Left lung (tissue), 10 donors: Measurements from ENCODE around the gene SUSD6. TPM values are rescaled to one million over a fixed set of nuclear protein-coding genes. Genes with fewer than 3 reads are reported as not detected.
A peak's percentile ranks its signal among the peaks of the same experiment; 100 is the strongest.

Experiments
- ATAC-seq: fragments of 200-7000 bp; cut with Tn5 transposase; one replicate; pipeline ENCODE4 v1.9.1; 2020; ENCODE audit warnings: moderate library complexity
- DNase-seq, 4 donors: peaks; one replicate each; pipeline ENCODE4 v3.0.0-alpha.2; 2013 to 2020
- H3K27ac ChIP-seq, 2 donors: fragments of 200-600 bp; sonication (generic) in 1 of 2; one replicate each; pipeline versions ENCODE4 v1.5.0 to v1.8.0; 2020 to 2021
- H3K27me3 ChIP-seq, 2 donors: fragments of 200-600 bp; sonication (generic) in 1 of 2; one replicate each; pipeline versions ENCODE4 v1.5.0 to v1.8.0; 2020 to 2021
- H3K36me3 ChIP-seq, 2 donors: fragments of 200-600 bp; sonication (generic) in 1 of 2; one replicate each; pipeline versions ENCODE4 v1.5.0 to v1.8.0; 2020 to 2021
- H3K4me1 ChIP-seq, 2 donors: fragments of 200-600 bp; one replicate each; pipeline ENCODE4 v1.8.0; 2021
- H3K4me3 ChIP-seq, 2 donors: fragments of 200-600 bp; sonication (generic) in 1 of 2; one replicate each; pipeline versions ENCODE4 v1.5.0 to v1.8.0; 2020 to 2021; ENCODE audit warnings: mild to moderate bottlenecking in 1 of 2
- H3K9me3 ChIP-seq, 2 donors: fragments of 200-600 bp; sonication (generic) in 1 of 2; one replicate each; pipeline versions ENCODE4 v1.5.0 to v1.8.0; 2020 to 2021
- intact Hi-C, 2 donors: fragments of 100-400 bp; cut with DNase I; formaldehyde crosslinking; loops; one replicate each; pipeline versions ENCODE4 v1.11.2 to v1.14.2; 2022
- polyA plus RNA-seq, 6 donors: library from polyadenylated mRNA; unstranded; fragments of 120-200 nt; gene quantifications; one replicate each; pipeline ENCODE4 v1.2.1, GENCODE V29; 2013; ENCODE audit not compliant: insufficient read length in 6 of 6
- total RNA-seq, 2 donors: library from RNA; stranded (reverse); fragmentation: NEBNext Ultra II Directional; extraction: Animal tissue kit (Norgen Biotek cat#: 25700); gene quantifications; one replicate each; pipeline ENCODE4 v1.2.1, GENCODE V29; 2021
- TF ChIP-seq, protein P1 (sequence below), 2 donors: fragments of 200-600 bp; sonication (generic) in 1 of 2; IDR thresholded peaks; one replicate each; pipeline versions ENCODE4 v1.5.0 to v1.8.0; 2021; ENCODE audit warnings: antibody characterized with exemption in 2 of 2
- donor health status: DM: no; HTN: yes; CAD: no.
- donor health status: DM: no; HTN: no; CAD: no.

The SUSD6 gene
- total and polyA plus RNA-seq, 8 donors, result 27.7 to 77.4 (median 31.3) TPM

DNA sequence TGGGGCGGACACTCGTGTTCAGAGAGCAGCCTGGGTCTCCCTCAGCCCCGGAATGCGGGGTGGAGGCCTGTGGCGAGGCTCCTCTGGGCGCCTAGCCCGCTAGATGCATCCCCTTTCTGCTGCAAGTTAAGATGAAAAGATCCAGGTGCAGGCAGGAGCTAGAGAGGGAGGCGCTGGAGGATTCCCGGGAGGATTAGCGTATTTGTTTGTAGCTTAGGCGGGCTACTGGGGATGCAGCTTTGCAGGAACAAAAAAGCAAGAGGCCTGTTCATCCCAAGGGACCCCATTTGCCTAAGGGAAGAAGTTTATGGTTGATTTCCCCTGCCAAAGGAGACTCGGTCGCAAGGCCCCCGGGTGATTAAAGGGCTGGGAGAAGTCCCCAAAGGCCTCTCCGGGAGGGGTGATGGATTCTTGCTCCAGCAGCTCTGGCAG lies 37.5 kb upstream of the SUSD6 start:
- intact Hi-C loops, result no loop called here
- Histone ChIP-seq H3K27ac (no peak overlapping the region), H3K9me3 (no peaks in the 10 kb centered on the region), H3K4me1 (peaks cover 19 to 38% of the 10 kb centered on the region in 2 donors), H3K27me3 (peaks cover 63 to 97% of the 10 kb centered on the region in 2 donors), H3K36me3 (no peaks in the 10 kb centered on the region), H3K4me3 (no peak overlapping the region)
- TF ChIP-seq, protein P1, sequence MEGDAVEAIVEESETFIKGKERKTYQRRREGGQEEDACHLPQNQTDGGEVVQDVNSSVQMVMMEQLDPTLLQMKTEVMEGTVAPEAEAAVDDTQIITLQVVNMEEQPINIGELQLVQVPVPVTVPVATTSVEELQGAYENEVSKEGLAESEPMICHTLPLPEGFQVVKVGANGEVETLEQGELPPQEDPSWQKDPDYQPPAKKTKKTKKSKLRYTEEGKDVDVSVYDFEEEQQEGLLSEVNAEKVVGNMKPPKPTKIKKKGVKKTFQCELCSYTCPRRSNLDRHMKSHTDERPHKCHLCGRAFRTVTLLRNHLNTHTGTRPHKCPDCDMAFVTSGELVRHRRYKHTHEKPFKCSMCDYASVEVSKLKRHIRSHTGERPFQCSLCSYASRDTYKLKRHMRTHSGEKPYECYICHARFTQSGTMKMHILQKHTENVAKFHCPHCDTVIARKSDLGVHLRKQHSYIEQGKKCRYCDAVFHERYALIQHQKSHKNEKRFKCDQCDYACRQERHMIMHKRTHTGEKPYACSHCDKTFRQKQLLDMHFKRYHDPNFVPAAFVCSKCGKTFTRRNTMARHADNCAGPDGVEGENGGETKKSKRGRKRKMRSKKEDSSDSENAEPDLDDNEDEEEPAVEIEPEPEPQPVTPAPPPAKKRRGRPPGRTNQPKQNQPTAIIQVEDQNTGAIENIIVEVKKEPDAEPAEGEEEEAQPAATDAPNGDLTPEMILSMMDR (IDR thresholded peaks at IDR 0.05), result no peak
- ATAC-seq, result no peak
- no peak for DNase-seq

DNA sequence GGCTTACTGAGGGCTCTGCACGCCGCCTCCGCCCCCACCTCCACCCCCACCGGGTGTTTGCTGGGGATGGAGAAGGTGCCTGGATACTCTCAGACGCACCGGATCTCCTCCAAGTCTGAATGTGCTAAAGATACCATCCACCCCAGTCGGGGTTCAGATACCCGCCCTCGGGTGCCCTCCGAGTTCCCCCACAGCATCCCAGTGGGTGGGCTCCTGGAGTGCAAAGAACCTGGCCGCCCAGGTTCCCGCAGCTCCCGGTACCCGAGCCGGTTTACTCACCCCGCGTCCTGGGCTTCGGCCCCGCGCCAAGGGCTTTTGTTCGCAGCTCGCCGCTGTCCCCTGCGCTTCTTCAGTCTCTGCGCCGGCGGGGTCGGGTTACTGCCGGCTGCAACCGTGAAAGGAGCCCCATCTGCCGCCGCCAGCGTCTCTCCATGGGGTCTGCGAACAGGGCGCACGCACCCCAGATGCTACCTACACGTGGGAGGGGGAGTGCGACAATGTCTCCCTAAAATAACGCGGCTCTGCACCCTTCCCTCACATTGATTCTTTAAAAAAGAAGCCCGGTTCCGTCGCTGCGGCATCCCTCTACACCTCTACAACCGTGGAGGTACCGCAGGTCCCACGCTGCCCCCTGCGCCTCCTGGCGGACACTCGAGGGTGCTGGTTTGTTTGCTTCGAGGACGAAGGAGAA lies 37.0 kb upstream of the SUSD6 start, which contains the start of gene CCDC177:
Gene CCDC177, minus strand, starts transcription at position 609 of the 691 bp plus-strand sequence. CDS start 1,249 bp downstream, outside the sequence.
- Histone ChIP-seq H3K36me3 (no peaks in the 10 kb centered on the region), H3K27ac (no peak within 1 kb of the TSS), H3K9me3 (no peaks in the 10 kb centered on the region), H3K27me3 (peaks cover 63 to 94% of the 10 kb centered on the region in 2 donors), H3K4me1 (peaks cover 19 to 38% of the 10 kb centered on the region in 2 donors), H3K4me3 (no peak within 1 kb of the TSS)
- DNase-seq (peak in 2 of 4 donors; percentile 55 to 90), ATAC-seq (peak; percentile 87)
- TF ChIP-seq, protein P1 (IDR thresholded peaks at IDR 0.05), result peak; percentile 74 to 86
- intact Hi-C loops, result no loop called here

DNA sequence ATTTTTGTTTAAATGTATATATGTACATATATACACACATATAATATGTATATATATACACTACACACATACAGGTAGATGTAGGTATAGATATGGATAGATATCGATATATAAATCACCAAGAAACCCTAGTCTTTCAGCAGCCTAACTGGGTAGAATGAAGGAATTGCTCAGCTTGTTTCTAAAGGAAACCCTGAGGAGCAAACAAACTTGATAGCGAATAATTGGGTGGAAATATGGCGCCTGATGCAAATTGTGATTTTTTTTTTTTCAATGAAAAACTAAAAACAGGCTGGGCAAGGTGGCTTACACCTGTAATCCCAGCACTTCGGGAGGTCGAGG lies 36.5 kb upstream of the SUSD6 start:
- no peak for DNase-seq
- Histone ChIP-seq H3K27me3 (peaks cover 61 to 89% of the 10 kb centered on the region in 2 donors), H3K36me3 (no peaks in the 10 kb centered on the region), H3K4me3 (no peak overlapping the region), H3K27ac (no peak overlapping the region), H3K9me3 (no peaks in the 10 kb centered on the region), H3K4me1 (peaks cover 19 to 38% of the 10 kb centered on the region in 2 donors)
- no peak for ATAC-seq
- TF ChIP-seq, protein P1 (IDR thresholded peaks at IDR 0.05), result peak in 1 of 2 donors; percentile 15
- intact Hi-C loops, result no loop called here

DNA sequence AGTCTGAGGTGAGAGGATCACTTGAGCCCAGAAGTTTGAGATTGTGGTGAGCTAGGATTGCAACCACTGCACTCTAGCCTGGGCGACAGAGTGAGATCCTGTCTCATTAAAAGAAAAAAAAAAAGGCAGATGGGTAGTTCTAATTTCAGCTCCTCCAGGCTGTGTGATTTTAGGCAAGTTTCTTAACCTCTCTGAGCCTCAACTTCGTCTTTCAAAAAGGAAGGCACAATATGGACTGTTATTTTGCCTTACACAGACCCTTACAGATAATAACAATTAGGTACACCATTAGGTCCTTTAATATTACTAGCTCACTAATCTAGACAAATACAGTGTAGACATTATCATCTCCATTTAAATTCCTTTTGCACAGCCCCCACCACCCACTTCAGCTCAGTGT lies 31.9 kb upstream of the SUSD6 start:
- Histone ChIP-seq H3K36me3 (no peaks in the 10 kb centered on the region), H3K4me1 (peaks cover 2 to 5% of the 10 kb centered on the region in 2 donors), H3K9me3 (no peaks in the 10 kb centered on the region), H3K4me3 (no peak overlapping the region), H3K27ac (no peak overlapping the region), H3K27me3 (peaks cover 17 to 43% of the 10 kb centered on the region in 2 donors)
- TF ChIP-seq, protein P1 (IDR thresholded peaks at IDR 0.05), result no peak
- no peak for DNase-seq
- intact Hi-C loops, result no loop called here
- no peak for ATAC-seq

DNA sequence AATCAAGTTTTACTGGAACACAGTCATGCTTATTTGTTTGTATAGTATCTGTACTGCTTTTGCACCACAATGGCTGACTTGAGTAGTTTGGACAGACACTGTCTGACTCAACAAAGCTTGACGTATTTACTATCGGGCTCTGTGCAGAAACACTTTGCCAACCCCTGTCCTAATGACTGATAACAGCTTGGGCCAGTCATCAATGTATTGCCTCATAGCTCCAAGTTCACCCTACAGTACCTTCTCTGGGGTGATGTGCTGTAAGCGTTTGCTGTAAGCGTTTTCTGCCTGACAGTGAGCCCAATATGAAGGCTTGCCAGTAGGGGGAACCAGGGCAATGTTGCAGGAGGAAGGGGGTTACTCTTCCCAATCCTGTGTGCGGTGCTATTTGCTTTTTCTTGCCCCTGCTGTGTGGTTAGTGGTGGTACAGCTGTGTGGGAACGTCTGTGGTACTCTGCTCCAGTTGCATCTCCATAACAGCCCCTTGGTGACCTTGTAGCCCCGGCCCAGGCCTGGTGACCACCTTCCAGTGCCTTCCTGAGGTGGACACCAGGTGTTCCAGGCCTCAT lies 31.3 kb upstream of the SUSD6 start:
- Histone ChIP-seq H3K9me3 (no peaks in the 10 kb centered on the region), H3K27ac (no peak overlapping the region), H3K36me3 (no peaks in the 10 kb centered on the region), H3K4me1 (no peaks in the 10 kb centered on the region), H3K27me3 (peaks cover 11 to 37% of the 10 kb centered on the region in 2 donors), H3K4me3 (no peak overlapping the region)
- intact Hi-C loops, result no loop called here
- TF ChIP-seq, protein P1 (IDR thresholded peaks at IDR 0.05), result peak in 1 of 2 donors; percentile 33
- DNase-seq (no peak), ATAC-seq (peak; percentile 69)
